HFF-Myc (cell line): ENCODE data around the gene IGSF9B.

ENCODE experiments used
- DNase-seq: peaks from one replicate; pipeline ENCODE4 v3.0.0-alpha.2; 2011; ENCODE audit warnings: low read depth; ENCODE audit errors: extremely low read depth
- H3K4me3 ChIP-seq: replicated peaks from 2 replicates; pipeline ENCODE4 v1.5.1; 2011; ENCODE audit warnings: low read depth, mild to moderate bottlenecking, control low read depth, low read length
- CTCF ChIP-seq: IDR thresholded peaks from 2 replicates; pipeline ENCODE4 v1.5.1; 2012; ENCODE audit warnings: mild to moderate bottlenecking, low read depth, low read length, control low read depth; ENCODE audit errors: missing control alignments

IGSF9B gene

GRCh38 chr11:133957900-133958299 is 1.1 kb upstream of the IGSF9B start:
- no peak for TF ChIP-seq CTCF
- H3K4me3 ChIP-seq: no peak overlapping the region
- DNase-seq: no peak

GRCh38 chr11:133955945-133956421 is 785 bp downstream of the IGSF9B start:
- no peak for TF ChIP-seq CTCF
- no peak overlapping the region for H3K4me3 ChIP-seq
- no peak for DNase-seq

DNA sequence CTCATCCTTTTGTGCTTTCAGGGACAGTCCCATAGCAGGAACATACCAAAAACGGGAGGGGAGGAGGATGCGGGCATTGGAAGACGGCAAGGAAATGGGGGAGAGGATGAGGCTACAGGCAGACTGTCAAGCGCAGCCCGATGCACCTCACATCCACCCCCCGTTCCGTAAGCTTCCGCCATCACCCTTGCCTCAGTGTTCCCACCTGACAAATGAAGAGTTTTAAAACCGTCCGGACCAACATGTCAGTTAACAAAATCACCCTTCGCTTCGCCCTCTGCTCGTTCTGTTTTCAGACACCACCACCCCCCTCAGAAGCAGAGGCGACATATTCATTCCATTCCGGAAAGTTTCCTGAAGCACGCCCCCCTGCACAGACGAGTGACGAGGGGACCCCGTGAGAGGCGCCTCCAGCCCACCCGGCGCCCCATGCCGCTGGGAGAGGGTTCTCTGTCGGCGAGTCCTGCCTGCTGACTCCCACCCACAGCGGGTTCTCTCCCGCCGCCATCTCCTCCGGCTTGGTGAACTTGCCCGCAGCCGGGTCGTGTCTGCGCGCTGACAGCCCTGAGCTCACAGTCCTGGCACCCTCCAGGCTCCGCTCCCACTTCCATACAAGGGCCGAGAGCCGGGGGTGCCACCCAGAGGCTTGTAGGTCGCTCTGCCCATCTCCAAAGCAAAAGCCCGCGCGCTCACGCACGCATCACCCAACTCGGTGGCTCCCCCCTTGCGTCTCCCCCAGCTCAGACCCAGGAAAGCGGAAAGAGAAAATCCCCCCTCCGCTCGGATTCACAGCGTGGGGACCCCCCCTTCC is 1.5 kb downstream of the IGSF9B start:
- TF ChIP-seq CTCF: no peak
- no peak overlapping the region for H3K4me3 ChIP-seq
- DNase-seq: no peak

GRCh38 chr11:133953999-133954398 is 2.8 kb downstream of the IGSF9B start:
- H3K4me3 ChIP-seq: no peak overlapping the region
- no peak for TF ChIP-seq CTCF
- DNase-seq: no peak

- no peak for TF ChIP-seq CTCF
- H3K4me3 ChIP-seq: no peak overlapping the region
- DNase-seq: no peak
Measured at GRCh38 chr11:133953547-133953946, 3.2 kb downstream of the IGSF9B start.

DNA sequence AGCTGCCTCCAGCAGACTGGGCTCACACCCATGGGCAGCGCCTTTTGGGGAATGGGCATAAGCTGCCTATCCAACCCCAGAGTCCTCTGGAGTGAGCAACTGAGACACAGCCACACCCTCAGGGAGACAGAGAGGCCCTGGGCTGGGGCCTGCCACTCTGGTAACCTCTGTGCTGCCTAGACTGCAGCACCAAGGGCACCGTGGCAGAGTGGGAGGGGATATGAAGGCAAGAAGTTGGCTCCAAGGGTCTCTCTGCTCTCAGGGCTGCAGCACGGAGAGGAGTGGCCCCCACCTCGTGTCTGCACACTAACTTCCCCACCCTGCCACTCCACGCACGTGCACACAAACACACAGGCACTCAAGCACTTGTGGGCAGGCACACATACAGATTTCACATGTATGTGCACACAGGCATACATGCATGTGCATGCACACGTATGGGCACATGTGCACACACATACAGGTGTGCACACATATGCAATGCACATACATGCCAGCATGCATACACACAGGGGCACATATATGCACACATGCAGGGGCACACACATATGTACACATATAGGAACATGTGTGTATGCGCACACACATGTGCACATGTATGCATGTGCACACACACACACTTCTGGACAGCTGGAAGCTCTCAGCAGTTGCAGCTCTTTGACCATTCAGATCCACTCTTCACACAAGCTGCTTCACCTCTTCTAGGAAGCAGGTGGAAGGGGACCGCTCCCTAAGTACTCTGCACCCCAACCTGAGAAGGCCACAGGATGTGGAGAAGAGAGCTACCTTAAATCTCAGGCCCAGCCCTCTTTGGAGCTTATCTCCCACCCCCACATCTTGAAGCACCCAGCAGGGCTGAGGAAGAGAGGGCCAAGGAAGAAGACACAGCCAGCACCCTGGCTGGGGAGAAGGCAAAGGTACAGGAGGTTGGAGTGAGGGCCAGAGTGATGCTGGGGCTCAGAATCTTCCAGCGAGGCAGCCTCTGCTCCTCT is 4.3 kb downstream of the IGSF9B start:
- no peak for TF ChIP-seq CTCF
- H3K4me3 ChIP-seq: no peak overlapping the region
- no peak for DNase-seq
